Neural progenitor cell (in vitro differentiated cells): Measurements from ENCODE around the gene ZNF224.

Experiments used
- CTCF ChIP-seq: fragments of 200-600 bp; sonication (generic); IDR thresholded peaks from 2 replicates; pipeline ENCODE4 v1.5.1; 2017; ENCODE audit warnings: antibody characterized with exemption, mild to moderate bottlenecking
- EZH2 ChIP-seq: fragments of 200-600 bp; sonication (generic); IDR thresholded peaks from 2 replicates; pipeline ENCODE4 v1.6.1; 2017; ENCODE audit warnings: antibody characterized with exemption, mild to moderate bottlenecking, moderate library complexity
- EZH2phosphoT487 ChIP-seq: fragments of 200-600 bp; sonication (generic); IDR thresholded peaks from 2 replicates; pipeline ENCODE4 v1.6.1; 2017; ENCODE audit warnings: antibody characterized with exemption

GRCh38 chr19:44069415-44069814, 24.7 kb upstream of the ZNF224 start:
- TF ChIP-seq CTCF (no peak), EZH2 (no peak), EZH2phosphoT487 (no peak)
